Embryonic facial prominence (tissue), 1 donor: Measurements from ENCODE around the gene BOLA1.
"Not testable (repeated sequence)": the region's sequence is repeated elsewhere in the genome, so short reads cannot be mapped to it uniquely, and the experiment has no call there.

ENCODE experiments used
- DNase-seq: peaks from one replicate; pipeline ENCODE4 v3.0.0-alpha.2; 2016; ENCODE audit errors: extremely low spot score

BOLA1 gene

GRCh38 chr1:149928401-149928724, 29.0 kb downstream of the BOLA1 start:
- no peak for DNase-seq

- DNase-seq = no peak
These were observed 30.5 kb downstream of the BOLA1 start for GRCh38 chr1:149929856-149930255.

GRCh38 chr1:149931212-149931790, 31.9 kb downstream of the BOLA1 start:
- DNase-seq = no peak

- no peak for DNase-seq
These were observed 33.1 kb downstream of the BOLA1 start for GRCh38 chr1:149932474-149932873.

GRCh38 chr1:149933208-149933607, 33.8 kb downstream of the BOLA1 start:
- no peak for DNase-seq

- DNase-seq = no peak
These were observed 35.0 kb downstream of the BOLA1 start for GRCh38 chr1:149934356-149934755.

GRCh38 chr1:149936170-149936991, 37.0 kb downstream of the BOLA1 start, which contains the start of gene MTMR11:
Gene MTMR11 (minus strand): TSS chr1:149936879. CDS start chr1:149936647, 232 bp downstream.
- DNase-seq = peak; percentile 30

GRCh38 chr1:149936992-149937705, 37.8 kb downstream of the BOLA1 start:
- DNase-seq = peak; percentile 50

- DNase-seq = no peak
These were observed 38.4 kb downstream of the BOLA1 start for GRCh38 chr1:149937759-149938158.

GRCh38 chr1:149938668-149939003, 39.3 kb downstream of the BOLA1 start:
- DNase-seq = not testable (repeated sequence)

GRCh38 chr1:149940427-149940826, 41.1 kb downstream of the BOLA1 start:
- DNase-seq = no peak

GRCh38 chr1:149942207-149942606, 42.8 kb downstream of the BOLA1 start:
- DNase-seq = no peak

- DNase-seq = no peak
These were observed 43.5 kb downstream of the BOLA1 start for GRCh38 chr1:149942885-149943284.

- DNase-seq = no peak
These were observed 45.8 kb downstream of the BOLA1 start for GRCh38 chr1:149945206-149945605.

GRCh38 chr1:149949911-149950310, 50.5 kb downstream of the BOLA1 start:
- DNase-seq = no peak
